Dedifferentiated amniotic fluid mesenchymal stem cell (primary cell): ENCODE results near the gene CLN3.
"Not testable (repeated sequence)": the region's sequence is repeated elsewhere in the genome, so short reads cannot be mapped to it uniquely, and the experiment has no call there.

ENCODE experiments used
- DNase-seq: peaks from one replicate; pipeline ENCODE4 v3.0.0-alpha.2; 2016; ENCODE audit errors: extremely low spot score

Gene CLN3

GRCh38 chr16:28513484-28514181, 21.8 kb upstream of the CLN3 start:
- no peak for DNase-seq

GRCh38 chr16:28511801-28512789, 20.2 kb upstream of the CLN3 start:
- no peak for DNase-seq

DNA sequence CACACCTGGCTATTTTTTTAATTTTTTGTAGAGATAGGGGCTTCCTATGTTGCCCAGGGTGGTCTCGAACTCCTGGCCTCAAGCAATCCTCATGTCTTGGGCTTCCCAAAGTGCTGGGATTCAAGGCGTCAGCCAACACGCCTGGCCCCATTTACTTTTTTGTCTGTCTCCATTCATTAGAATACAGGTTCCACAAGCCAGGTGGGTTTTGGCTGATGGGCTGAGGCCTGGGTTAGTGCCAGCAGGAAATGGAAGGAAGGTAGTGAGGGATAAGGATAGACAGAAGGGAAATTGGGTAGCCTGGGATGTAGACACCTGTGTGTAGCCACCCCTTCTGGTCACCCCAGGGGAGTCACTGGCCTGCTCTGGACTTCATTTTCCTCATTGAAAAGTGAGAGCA, 19.2 kb upstream of the CLN3 start:
- DNase-seq: no peak

DNA sequence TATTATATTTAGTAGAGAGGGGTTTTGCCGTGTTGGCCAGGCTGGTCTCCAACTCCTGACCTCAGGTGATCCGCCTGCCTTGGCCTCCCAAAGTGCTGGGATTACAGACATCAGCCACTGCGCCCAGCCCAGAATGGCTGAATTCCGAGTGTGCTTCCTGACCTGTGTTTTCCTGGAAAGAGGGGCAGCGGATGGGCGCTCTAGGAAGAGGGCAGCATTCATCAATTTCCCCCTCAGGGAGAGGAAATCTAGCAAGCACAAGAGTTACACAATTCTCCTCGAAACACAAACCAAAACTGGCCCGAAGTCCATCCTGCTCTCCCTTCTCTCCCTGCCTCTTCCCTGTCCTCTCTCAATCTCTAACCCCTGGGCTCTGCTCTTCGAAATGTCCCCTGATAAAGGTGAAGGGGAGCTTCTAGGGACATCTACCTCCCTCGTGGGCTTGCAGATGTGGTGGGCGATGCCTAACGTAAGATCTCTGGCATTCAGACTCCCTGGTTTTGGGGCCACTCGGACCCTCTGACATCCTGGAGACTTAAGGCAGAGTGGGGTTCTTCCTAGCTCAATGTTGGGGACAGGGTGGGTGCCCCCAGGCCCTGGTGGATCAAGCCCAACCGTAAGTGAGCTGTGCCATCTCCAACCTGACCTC, 13.7 kb upstream of the CLN3 start:
- no peak for DNase-seq

DNA sequence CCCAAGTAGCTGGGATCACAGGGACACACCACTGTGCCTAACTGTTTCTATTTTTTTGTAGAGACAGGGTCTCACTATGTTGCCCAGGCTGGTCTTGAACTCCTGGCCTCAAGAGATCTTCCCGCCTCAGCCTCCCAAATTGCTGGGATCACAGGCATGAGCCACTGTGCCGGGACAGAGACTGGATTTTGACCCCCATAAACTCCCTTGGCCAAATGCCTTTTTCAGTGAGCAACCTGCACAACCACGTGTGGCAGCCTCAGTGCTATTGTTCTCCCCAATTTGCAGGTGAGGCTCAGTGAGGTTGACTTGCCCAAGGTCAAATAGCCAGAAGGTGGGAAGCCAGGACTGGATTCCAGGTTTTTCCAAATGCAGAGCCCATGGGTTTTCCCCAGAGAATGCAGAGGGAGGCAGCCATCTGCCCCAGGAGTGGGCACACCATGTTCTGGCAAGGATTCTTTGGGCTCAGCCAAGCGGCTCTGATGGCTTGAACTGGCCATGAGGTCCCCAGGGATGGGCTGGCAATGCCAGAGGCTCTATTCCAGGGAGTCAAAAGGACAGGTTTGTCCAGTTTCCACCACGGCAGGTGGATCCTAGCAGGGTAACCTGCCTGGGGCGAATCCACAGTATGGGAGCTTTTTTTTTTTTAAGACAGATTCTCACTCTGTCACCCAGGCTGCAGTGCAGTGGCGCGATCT, 13.0 kb upstream of the CLN3 start:
- no peak for DNase-seq

DNA sequence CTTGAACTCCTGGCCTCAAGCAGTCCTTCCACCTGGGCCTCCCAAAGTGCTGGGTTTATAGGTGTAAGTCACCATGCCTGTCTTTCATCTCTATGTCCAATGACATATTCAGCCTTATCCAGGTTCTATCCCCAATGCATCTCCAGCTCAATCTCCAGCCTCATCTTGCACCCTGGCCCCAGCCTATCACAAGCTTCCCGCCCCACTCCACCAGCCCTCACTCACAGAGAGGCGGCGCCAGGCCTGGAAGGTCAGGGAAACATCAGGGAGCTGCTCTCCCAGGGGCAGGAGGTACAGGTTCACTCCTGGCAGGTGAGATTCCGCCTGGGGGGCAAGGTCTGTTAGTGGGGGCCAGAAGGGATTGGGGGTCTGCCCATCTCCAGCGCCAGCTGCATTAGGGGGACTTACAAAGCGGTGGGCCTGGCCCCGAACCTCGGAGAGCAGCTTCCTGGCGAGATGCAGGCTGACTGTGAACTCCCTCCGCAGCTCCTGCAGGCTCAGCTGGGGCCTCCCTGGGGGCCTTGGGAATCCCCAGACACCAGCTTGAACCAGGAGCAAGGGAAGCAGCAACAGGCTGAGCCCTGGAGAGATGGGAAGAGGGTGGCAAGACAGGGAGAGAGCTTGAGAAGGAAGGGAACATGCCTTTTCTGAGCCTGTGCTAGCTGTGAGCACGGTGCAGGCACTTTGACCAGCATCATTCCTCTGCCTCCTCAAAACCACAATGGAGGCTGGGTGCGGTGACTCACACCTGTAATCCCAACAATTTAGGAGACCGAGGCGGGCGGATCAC, 11.8 kb upstream of the CLN3 start:
- no peak for DNase-seq

GRCh38 chr16:28502290-28502689, 10.4 kb upstream of the CLN3 start:
- no peak for DNase-seq

- no peak for DNase-seq
Observed at GRCh38 chr16:28501258-28502232, 9.7 kb upstream of the CLN3 start.

- not testable (repeated sequence) for DNase-seq
Observed at GRCh38 chr16:28500476-28501180, 8.8 kb upstream of the CLN3 start.

DNA sequence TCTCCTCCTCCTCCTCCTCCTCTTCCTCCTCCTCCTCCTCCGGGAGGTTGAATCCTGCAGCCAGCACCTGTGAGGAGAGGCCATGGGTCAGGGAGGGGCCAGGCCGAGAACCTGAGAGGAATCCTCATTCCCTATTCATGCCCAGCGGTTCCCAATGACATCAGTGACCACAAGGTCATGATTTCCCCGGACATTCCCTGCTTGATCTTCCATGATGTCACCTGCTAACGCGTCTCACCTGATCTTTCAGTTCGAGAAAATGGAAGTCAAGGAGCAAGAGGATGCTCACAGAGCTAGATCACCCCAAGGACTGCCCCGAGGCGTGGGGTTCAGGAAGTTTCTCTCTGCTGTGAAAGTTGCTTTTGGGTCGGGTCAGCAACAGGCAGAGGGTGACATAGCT, 8.0 kb upstream of the CLN3 start:
- DNase-seq: no peak

DNA sequence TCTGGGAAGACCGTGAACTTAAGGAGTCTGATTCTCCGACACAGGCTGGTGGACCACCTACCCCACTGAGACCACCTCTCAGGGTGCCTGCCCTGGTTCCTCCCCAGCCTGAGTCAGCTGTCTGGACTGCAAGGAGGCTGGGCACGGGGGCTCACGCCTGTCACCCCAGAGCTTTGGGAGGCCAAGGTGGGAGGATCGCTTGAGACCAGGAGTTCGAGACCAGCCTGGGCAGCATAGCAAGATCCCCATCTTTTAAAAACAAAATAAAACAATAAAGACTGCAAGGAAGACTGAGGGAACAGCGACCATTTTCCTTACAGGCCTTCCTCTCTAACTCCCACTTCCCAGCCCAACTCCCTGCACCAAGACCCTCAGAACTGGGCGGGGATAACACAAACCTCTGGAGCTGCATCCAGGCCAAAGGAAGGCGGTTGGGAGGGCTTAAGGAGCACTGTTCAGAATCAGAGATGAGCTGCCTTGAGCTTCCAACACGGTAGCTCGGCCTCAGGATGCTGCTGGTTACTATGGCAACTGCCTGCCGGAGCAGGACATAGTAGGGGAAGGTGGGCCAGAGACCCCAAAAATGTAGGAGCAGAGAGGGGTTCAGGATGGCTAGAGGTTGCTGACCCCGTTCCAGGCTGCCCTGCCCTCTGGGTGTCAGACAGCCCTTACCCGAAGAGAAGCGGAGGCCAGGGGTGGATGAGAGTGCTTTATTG, 7.0 kb upstream of the CLN3 start:
- no peak for DNase-seq

GRCh38 chr16:28497861-28498599, 6.2 kb upstream of the CLN3 start:
- no peak for DNase-seq

- DNase-seq: no peak
Observed at GRCh38 chr16:28497386-28497785, 5.5 kb upstream of the CLN3 start.

GRCh38 chr16:28496844-28497243, 5.0 kb upstream of the CLN3 start:
- DNase-seq: no peak

GRCh38 chr16:28495795-28496749, 4.2 kb upstream of the CLN3 start:
- DNase-seq: no peak

- DNase-seq: no peak
Observed at GRCh38 chr16:28495098-28495793, 3.4 kb upstream of the CLN3 start.
